Left ventricle myocardium inferior (tissue), 1 donor: ENCODE results near the gene CCDC3. TPM values are rescaled to one million over a fixed set of nuclear protein-coding genes. Genes with fewer than 3 reads are reported as not detected.
"Not testable (repeated sequence)": the region's sequence is repeated elsewhere in the genome, so short reads cannot be mapped to it uniquely, and the experiment has no call there.

ENCODE experiments used
- DNase-seq: peaks from one replicate; pipeline ENCODE4 v3.0.0-alpha.2; 2020
- H3K27ac ChIP-seq: fragments of 200-600 bp; replicated peaks from 2 replicates; pipeline ENCODE4 v1.8.0; 2021
- H3K27me3 ChIP-seq: fragments of 200-600 bp; 2 replicates; pipeline ENCODE4 v1.8.0; 2021; ENCODE audit warnings: low read depth
- H3K36me3 ChIP-seq: fragments of 200-600 bp; 2 replicates; pipeline ENCODE4 v1.8.0; 2021
- H3K4me1 ChIP-seq: fragments of 200-600 bp; 2 replicates; pipeline ENCODE4 v1.8.0; 2021
- H3K4me3 ChIP-seq: fragments of 200-600 bp; 2 replicates; pipeline ENCODE4 v1.8.0; 2021; ENCODE audit warnings: mild to moderate bottlenecking, moderate library complexity
- H3K9me3 ChIP-seq: fragments of 200-600 bp; replicated peaks from 2 replicates; pipeline ENCODE4 v1.8.0; 2021
- intact Hi-C: fragments of 100-400 bp; cut with micrococcal nuclease; formaldehyde crosslinking; loops from one replicate; pipeline ENCODE4 v1.11.0; 2022
- total RNA-seq: library from RNA; stranded (reverse); fragmentation: NEBNext Ultra II Directional; extraction: Animal tissue kit (Norgen Biotek cat#: 25700); gene quantifications from one replicate; pipeline ENCODE4 v1.2.1, GENCODE V29; 2021
- TF ChIP-seq, protein P1 (sequence below): fragments of 200-600 bp; IDR thresholded peaks from 2 replicates; pipeline ENCODE4 v1.8.0; 2021; ENCODE audit warnings: antibody characterized with exemption, mild to moderate bottlenecking, borderline replicate concordance
- donor health status: DM: no; HTN: yes; CAD: no; lungs with severe emphysema.

Gene CCDC3
- total RNA-seq, 1 donor from 2014 or later, result 5.8 TPM

DNA sequence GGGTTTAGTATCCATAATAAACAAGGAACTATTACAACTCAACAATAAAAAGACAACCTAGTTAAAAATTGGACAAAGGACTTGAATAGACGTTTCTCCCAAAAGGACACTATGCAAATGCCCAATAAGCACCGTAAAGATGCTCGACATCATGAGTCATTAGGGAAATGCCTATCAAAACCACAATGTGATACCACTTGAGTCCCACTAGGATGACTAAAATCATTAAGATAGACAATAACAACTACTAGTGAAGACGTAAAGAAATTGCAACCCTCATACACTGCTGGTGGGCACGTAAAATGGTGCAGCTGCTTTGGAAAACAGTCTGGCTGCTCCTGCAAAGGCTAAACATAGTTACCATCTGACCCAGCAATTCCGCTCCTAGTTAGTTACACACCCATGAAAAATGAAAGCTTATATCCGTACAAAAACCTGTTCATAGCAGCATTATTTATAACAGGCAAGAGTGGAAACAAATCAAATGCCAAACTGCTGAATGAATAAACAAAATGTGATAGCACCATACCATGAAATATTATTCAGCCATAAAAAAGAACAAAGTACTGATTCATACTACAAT is 17.3 kb downstream of the CCDC3 start:
- TF ChIP-seq, protein P1, sequence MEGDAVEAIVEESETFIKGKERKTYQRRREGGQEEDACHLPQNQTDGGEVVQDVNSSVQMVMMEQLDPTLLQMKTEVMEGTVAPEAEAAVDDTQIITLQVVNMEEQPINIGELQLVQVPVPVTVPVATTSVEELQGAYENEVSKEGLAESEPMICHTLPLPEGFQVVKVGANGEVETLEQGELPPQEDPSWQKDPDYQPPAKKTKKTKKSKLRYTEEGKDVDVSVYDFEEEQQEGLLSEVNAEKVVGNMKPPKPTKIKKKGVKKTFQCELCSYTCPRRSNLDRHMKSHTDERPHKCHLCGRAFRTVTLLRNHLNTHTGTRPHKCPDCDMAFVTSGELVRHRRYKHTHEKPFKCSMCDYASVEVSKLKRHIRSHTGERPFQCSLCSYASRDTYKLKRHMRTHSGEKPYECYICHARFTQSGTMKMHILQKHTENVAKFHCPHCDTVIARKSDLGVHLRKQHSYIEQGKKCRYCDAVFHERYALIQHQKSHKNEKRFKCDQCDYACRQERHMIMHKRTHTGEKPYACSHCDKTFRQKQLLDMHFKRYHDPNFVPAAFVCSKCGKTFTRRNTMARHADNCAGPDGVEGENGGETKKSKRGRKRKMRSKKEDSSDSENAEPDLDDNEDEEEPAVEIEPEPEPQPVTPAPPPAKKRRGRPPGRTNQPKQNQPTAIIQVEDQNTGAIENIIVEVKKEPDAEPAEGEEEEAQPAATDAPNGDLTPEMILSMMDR, result no peak
- no peak for DNase-seq
- Histone ChIP-seq H3K36me3 (no peaks in the 10 kb centered on the region), H3K4me3 (no peak overlapping the region), H3K27ac (no peak overlapping the region), H3K9me3 (peaks cover 25% of the 10 kb centered on the region), H3K4me1 (no peaks in the 10 kb centered on the region), H3K27me3 (peaks cover 20% of the 10 kb centered on the region)
- intact Hi-C loops, result no loop called here

DNA sequence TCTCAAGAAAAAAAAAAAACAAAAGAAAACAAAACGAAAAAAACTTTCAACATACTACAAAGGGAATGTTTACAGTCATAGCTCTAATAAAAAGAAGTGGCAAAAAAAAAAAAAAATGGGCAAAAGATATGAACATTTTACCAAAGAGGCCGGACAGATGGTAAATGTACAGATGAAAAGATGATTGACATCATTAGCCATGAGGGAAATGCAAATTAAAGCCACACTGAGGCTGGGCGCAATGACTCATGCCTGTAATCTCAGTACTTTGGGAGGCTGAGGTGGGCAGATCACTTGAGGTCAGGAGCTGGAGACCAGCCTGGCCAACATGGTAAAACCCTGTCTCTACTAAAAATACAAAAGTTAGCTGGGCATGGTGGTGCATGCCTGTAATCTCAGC is 17.9 kb downstream of the CCDC3 start:
- H3K27me3 ChIP-seq, result peaks cover 27% of the 10 kb centered on the region
- H3K9me3 ChIP-seq, result peaks cover 25% of the 10 kb centered on the region
- H3K4me3 ChIP-seq, intact Hi-C loops, H3K27ac ChIP-seq, DNase-seq, H3K36me3 ChIP-seq, H3K4me1 ChIP-seq: not testable (repeated sequence)

DNA sequence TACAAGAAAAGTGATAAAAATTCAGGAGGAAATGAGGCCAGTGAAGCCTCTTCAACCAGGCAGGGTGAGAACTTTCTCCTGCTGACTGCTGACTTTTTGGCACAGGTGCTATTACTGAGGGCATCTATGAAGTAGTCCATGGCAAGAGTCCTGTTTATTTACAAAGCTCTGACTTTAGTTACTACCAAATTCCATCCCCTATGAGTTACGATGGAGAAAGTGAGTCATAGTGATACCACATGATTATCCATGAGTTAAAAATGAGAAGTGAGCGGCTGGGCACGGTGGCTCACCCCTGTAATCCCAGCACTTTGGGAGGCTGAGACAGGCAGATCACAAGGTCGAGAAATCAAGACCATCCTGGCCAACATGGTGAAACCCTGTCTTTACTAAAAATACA is 19.9 kb downstream of the CCDC3 start:
- H3K9me3 ChIP-seq, result peaks cover 25% of the 10 kb centered on the region
- intact Hi-C loops, result no loop called here

DNA sequence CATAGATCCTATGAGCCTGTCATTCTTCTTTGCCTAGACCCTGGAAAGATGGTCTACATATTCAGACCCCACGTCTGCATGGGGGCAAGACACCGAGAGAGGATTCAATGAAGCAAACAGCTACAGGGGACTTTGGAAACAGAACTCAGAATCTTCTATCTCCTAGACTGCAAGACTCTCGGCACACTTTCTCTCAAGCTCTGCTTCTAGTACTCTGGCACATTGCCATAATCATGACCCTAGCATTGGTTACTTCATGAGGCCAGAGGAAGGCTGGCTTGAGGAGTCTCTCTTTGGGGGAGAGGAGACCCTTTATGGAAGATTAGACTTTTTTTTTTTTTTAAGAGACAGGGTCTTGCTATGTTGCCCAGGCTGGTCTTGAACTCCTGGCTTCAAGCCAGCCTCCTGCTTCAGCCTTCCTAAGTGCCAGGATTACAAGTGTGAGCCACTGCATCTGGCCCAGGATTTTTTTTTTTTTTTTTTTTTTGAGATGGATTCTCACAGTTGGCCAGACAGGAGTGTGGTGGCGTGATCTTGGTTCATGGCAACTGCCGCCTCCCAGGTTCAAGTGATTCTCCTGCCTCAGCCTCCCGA is 20.7 kb downstream of the CCDC3 start:
- Histone ChIP-seq H3K27me3 (peaks cover 51% of the 10 kb centered on the region), H3K27ac (no peak overlapping the region), H3K36me3 (no peaks in the 10 kb centered on the region), H3K9me3 (peaks cover 24% of the 10 kb centered on the region), H3K4me3 (no peak overlapping the region), H3K4me1 (no peaks in the 10 kb centered on the region)
- TF ChIP-seq, protein P1, result no peak
- intact Hi-C loops, result no loop called here
- DNase-seq, result no peak

More for the DNA sequence above, 19.9 kb downstream of the CCDC3 start:
- Histone ChIP-seq H3K4me3 (no peak overlapping the region), H3K27ac (no peak overlapping the region), H3K36me3 (no peaks in the 10 kb centered on the region), H3K4me1 (no peaks in the 10 kb centered on the region), H3K27me3 (peaks cover 47% of the 10 kb centered on the region)
- DNase-seq, result no peak
- TF ChIP-seq, protein P1, result no peak

DNA sequence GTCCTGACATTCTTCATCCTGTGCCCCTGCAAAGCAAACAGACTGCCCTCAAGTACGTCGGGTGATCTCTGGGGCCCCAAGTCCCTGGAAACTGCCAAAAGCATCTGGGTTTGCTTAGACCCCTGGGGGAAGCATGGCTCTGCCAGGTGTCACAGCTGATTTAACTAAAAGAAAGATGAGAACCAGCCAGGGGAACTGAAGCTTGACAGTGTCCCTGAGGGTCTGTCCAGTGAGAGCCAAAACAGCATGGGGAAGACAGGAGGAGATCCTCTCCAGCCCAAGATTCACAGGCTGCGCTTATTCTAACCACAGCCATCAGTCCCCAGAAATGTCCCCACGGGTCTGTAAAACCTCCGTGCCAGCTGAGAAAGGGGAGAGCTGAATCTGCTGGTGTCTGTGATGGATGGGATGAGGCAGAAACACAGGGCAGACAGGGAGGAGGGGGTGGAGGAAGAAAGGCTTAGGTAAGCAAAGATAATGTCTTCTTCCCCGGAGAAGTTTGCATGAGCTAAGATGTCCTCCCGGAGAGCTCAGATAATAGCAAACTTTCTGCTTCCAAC is 21.3 kb downstream of the CCDC3 start:
- Histone ChIP-seq H3K27ac (no peak overlapping the region), H3K9me3 (peaks cover 18% of the 10 kb centered on the region), H3K36me3 (no peaks in the 10 kb centered on the region), H3K27me3 (peaks cover 51% of the 10 kb centered on the region), H3K4me1 (no peaks in the 10 kb centered on the region), H3K4me3 (no peak overlapping the region)
- no peak for DNase-seq
- intact Hi-C loops, result no loop called here
- TF ChIP-seq, protein P1, result no peak

DNA sequence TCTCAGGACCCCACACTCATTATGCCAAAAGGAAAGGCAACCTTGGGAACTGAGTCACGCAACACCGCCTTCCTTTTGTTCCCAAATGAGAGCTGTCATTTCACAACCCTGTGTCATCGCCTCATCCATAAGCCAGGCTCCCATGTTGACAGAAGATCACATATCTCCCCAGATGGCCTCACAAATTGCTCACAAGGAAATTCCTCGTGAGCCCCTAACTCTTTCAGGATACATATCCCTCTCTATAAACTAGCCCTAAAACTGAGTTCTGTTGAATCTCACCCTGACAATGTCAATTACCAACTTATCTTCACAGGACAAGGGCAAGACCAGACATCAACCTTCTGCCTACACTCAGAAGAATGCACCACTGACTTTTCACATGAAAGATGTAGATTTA is 22.6 kb downstream of the CCDC3 start:
- Histone ChIP-seq H3K36me3 (no peaks in the 10 kb centered on the region), H3K4me1 (no peaks in the 10 kb centered on the region), H3K27me3 (peaks cover 51% of the 10 kb centered on the region), H3K27ac (no peak overlapping the region), H3K9me3 (peaks cover 5% of the 10 kb centered on the region), H3K4me3 (no peak overlapping the region)
- intact Hi-C loops, result no loop called here
- no peak for DNase-seq
- TF ChIP-seq, protein P1, result no peak
